NCI-H774 (cell line): ENCODE results near the gene FYN.

Experiments
- DNase-seq: peaks from one replicate; lab custom pipeline; 2025; lab: John Stamatoyannopoulos, UW

FYN gene

GRCh38 chr6:111831408-111831807 is 41.8 kb downstream of the FYN start:
- no peak for DNase-seq

DNA sequence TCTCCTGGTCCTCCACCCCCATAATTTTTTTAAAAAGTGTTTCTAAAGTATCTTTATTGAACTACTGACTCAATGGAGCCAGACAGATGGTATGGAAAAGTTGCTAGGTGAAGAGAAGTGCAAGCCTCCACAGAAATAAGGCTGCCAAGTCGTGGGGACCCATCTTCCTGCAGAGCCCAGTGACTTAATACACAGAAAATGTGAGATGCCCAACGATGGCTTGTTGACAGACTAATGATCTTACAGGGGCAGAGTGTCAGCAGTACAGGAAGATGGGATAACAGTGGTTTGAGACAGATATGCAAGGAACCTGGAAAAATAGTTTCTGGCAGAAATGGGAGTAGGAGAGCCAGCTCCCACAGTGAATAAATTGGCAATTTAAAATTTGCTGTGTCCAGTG is 43.3 kb downstream of the FYN start:
- DNase-seq = no peak

DNA sequence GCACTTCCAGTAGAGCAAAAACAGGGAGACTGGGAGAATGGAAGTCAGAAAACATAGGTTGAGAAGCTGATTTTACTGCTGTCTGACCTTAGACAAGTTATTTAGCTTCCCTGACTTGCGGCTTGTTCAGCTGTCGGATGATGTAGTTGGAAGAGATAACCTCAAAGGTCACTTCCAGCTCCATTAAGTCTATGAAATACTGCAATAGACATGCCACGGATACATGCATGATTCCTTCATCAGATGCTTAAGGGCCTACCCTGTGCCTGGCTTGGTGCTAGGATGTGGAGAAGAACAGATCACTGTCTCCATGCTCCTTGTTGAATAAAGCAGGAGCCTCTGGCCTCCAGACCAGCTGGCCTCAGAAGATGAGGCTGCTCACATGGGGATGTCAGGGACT is 43.7 kb downstream of the FYN start:
- DNase-seq = no peak

GRCh38 chr6:111828809-111829208 is 44.4 kb downstream of the FYN start:
- no peak for DNase-seq

DNA sequence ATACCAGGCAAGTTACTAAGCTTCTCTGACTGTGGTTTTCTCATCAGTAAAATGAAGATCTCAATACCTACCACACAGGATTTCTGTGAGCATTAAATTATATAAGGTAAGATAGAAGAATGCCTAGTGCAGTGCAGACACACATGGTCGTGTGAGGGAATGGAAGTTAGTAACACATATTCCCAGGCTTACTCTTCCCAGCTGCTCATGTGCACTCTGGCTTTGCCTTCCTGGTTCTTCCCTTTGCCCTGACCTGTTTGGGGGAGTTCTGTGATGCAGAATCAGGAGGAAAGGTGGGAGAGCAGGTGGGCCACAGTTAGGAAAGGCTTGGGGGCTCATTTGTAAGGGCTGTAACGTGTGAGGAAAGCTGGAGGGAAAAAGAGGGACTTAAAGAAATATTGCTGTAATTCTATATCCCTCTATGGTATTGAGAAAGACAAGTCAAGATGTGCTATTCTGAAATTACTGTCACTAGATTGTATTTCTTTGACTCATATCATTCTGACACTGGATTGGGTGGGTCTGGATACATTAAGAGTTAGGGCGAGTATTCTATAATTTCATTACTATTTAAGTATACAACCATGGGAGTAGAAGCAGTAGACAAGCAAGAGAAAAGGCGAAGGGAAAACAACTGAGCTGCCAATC is 47.7 kb downstream of the FYN start:
- no peak for DNase-seq

DNA sequence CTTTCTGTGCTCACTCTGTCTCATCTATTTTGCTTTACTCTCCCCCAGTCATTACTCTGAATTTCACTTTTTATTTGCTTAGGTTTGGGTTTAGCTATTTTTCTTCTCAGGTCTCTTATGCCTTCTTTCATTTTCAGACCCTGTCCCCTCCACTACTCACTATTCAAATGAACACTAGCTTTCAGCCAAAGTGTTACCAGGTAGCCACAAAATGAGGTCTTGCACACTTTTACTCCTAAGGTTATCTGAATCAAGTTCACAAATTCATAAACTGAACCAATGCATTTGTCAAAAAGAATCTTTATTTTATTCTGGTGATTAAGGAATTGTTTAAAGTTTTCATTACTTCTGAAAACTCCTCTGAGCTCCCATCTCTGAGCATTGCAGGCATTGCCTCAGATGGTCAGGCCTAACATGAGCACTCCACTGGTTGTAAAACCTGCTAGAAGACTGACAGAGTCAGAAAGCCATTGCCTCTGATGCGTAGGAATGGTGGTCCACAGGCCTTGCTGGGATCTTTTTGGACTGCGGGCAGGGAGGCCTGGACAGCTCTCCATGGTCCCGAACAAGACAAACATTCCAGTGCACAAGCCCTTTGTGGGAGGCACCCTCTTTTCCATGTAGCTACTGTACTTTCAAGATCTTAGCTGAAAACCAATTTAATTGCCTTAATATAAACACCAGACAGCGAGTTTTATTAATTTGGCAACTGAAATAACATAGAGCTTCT is 48.5 kb downstream of the FYN start:
- no peak for DNase-seq

- no peak for DNase-seq
Observed at GRCh38 chr6:111823831-111824607, 49.2 kb downstream of the FYN start.

DNA sequence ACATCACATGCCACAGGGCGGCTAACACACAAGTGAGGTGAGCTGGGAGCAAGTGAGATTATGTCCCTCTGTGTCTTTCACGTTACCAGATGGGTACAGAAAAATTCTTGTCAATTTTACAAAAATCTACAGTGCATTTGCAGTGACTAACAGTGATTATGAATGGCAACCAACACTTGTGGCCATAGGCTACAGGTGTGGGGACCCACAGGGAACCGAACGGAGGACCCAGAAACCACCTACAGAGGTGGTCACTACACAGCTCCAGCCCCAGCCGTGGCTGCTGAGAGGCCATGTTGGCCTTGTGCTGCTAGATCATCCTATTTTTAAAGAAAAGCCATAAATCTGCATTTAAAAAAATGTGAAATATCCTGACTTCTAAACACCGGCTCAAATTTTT is 50.2 kb downstream of the FYN start:
- no peak for DNase-seq

DNA sequence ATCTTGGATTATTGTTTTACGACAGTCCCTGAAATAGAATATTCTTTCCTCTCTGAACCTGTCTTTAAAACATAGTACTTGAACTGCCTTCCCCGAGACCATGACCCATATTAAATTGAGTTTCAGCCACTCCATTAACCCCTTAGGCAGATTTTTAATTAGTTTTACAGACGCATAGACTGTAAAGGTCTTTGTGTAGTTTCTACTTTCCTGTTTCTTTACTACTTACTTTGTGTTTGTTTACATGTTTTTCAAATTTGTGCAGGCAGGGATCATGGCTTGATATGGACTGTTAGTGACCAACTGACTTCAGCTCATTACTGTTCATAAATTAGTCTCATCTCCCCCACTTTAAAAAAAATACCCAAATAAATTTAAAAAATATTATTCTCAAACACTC is 53.8 kb downstream of the FYN start:
- DNase-seq = no peak

DNA sequence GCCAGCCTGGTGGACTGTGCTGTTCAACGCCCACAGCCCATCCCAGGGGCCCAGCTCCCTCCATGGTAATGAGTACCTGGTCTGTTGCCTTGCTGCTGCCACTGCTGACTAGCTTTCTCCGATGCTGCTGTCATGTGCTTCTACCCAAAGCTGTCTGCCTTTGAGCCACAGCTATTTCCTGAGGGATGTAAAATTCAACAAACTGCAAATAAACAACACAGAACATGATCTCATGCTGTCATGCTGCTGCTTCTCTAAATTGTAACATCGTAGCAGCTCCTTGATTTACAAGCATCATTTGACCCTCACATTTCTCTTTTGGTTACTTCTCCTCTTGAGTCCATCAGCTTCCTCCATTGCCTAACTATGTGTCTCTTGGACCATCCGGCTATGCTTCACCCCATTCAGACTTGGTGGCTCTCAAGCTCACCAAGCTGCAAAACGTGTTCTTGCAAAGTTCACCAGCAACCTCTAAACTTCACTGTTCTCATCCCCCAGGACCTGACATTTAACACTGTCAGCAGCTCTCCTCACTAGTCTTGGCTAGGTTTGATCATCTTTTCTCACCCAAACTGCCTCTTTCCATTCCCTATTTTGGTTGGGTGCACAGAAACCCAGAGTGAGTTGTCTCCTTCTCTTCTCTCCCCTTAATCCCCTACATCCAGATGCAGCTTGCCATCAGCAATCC is 54.6 kb downstream of the FYN start:
- no peak for DNase-seq

- no peak for DNase-seq
Observed at GRCh38 chr6:111817451-111818120, 55.7 kb downstream of the FYN start.

DNA sequence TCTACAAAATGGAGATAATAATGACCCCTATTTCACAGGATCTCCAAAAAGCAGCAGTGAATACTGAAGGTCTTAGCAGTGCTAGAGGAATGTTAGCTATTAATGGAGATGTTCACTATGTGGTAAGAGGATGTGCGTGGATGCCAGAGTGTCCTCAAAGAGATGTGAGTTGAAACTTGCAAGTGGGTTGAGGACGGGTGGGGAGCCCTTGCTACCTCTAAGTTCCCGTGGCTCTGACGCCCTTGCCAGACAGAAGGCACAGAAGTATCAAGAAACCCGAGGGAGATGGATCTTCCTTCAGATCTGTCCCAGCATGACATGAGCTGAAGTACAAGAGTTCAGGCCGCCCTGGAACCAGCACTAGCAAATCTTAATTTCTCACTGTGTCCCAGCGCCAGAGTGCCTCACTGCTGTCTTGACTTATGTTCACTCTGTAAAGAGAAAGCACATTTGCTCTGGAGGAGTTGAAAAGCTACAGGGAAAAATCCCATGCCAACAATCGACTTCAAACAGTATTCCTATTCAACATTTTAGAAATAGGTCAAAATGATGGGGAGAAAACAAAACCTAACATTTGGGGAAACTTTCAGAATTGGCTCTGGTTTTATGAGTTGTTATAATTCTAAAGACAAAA is 59.5 kb downstream of the FYN start:
- no peak for DNase-seq

- DNase-seq = no peak
Observed at GRCh38 chr6:111813237-111813636, 60.0 kb downstream of the FYN start.

- no peak for DNase-seq
Observed at GRCh38 chr6:111812060-111813038, 60.9 kb downstream of the FYN start.

DNA sequence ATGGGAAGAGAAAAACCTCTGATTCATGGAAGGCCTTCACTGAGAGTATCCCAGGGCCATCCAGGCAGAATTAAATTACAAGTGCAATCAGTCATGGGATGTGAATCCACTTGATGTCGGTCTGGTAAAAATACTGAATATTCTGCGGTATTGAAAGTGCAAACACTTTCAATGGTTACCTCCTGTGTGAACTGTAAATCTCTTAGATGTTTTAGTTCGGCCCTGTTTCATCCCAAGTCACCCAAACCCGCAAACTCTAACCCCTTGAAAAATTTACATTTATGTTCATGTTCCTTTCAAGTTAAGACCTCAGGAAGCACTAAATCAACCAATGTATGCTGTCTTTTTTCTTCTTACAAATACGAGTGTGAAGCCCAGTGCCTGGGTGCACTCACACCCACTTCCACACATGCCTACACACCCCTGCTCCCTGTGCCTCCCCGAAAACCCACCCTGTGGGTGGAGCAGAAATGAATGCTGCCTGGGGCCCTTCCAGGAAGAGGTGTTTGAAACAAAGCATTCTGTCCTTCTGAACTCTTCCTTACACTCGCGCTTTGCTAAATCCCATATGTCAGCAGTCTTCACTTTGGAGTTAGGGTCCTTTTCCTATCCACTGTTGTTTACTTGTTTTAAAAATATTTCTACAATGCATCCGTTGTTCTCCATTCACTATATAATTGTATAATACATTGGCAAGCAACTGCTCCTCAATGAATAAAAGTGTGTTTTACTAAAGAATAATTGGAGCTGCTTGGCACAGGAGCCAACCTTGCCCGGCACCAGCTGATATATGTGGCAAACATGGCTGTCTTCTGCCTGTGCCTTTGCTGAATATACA is 62.7 kb downstream of the FYN start:
- no peak for DNase-seq

GRCh38 chr6:111809766-111810165 is 63.5 kb downstream of the FYN start:
- DNase-seq = no peak

- DNase-seq = no peak
Observed at GRCh38 chr6:111809264-111809663, 64.0 kb downstream of the FYN start.

DNA sequence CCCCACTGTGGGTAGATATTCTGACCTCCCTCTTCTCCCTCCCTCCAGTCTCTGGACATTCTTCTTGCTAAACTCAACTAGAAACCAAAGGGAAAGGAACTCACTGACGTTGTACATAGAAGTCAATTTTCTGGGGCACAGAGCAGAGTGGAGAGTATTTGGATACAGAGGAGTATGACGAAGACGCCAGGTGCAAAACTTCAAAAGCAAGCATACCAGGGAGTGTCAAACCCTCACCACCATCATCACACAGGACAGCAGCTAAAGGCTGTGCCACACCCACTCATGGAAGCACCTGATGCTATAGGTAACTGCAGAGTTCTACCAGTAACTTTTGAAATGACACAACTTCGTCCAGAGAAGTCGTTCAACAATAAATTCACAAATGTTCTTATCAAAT is 64.8 kb downstream of the FYN start:
- no peak for DNase-seq
